SK-N-SH (cell line): ENCODE data around the gene STK4. TPM values are rescaled to one million over a fixed set of nuclear protein-coding genes. Genes with fewer than 3 reads are reported as not detected.

ENCODE experiments used
- CTCF ChIA-PET: fragments of 300-600, 350-600 bp; formaldehyde crosslinking; extraction: SDS; loops from one replicate; lab custom pipeline; 2021; lab: Yijun Ruan, JAX
- POLR2A ChIA-PET: fragments of 350-600 bp; sonication (Branson Sonifier 250); formaldehyde crosslinking; extraction: SDS; loops from one replicate; lab custom pipeline; 2020; ENCODE audit warnings: antibody characterized with exemption, inconsistent platforms; lab: Yijun Ruan, JAX
- DNase-seq: peaks from one replicate; pipeline ENCODE4 v3.0.0; 2012
- H2AFZ ChIP-seq: fragments of 200-600 bp; sonication (generic); 2 replicates; pipeline ENCODE4 v1.8.1; 2016; ENCODE audit warnings: antibody characterized with exemption, mild to moderate bottlenecking, low read depth
- H3F3A ChIP-seq: fragments of 200-600 bp; sonication (generic); replicated peaks from 2 replicates; pipeline ENCODE3; 2016; ENCODE audit warnings: antibody characterized with exemption, mild to moderate bottlenecking; ENCODE audit not compliant: insufficient read depth
- H3K27ac ChIP-seq, 2 experiments: fragments of 200-500 bp in 1 of 2; fragments of 200-600 bp in 1 of 2; sonication (Bioruptor generic) in 1 of 2; sonication (generic), shearing (Covaris generic) in 1 of 2; 2 replicates each; pipeline versions ENCODE4 v1.5.1 to v1.6.1; 2014 to 2016; ENCODE audit warnings: low read depth in 2 of 2, inconsistent platforms in 1 of 2, low read length in 1 of 2, mild to moderate bottlenecking in 1 of 2, mixed read lengths in 1 of 2
- H3K27me3 ChIP-seq: fragments of 200-600 bp; sonication (generic), shearing (Covaris generic); 2 replicates; pipeline ENCODE4 v1.6.1; 2016; ENCODE audit warnings: mixed run types; ENCODE audit not compliant: insufficient read depth
- H3K36me3 ChIP-seq, 2 experiments: fragments of 200-500 bp in 1 of 2; fragments of 200-600 bp in 1 of 2; sonication (Bioruptor generic) in 1 of 2; sonication (generic) in 1 of 2; replicated peaks in 1 of 2; 2 replicates each; pipeline versions ENCODE3 to v1.5.1; 2014 to 2016; ENCODE audit warnings: low read length in 1 of 2, mild to moderate bottlenecking in 1 of 2; ENCODE audit not compliant: insufficient read depth in 2 of 2, control insufficient read depth in 1 of 2
- H3K4me1 ChIP-seq, 2 experiments: fragments of 200-500 bp in 1 of 2; fragments of 200-600 bp in 1 of 2; sonication (Bioruptor generic) in 1 of 2; sonication (generic), shearing (Covaris generic) in 1 of 2; 2 replicates each; pipeline versions ENCODE4 v1.5.1 to v1.6.1; 2014 to 2016; ENCODE audit warnings: low read depth in 1 of 2, low read length in 1 of 2, mixed run types in 1 of 2; ENCODE audit not compliant: insufficient read depth in 2 of 2, control insufficient read depth in 1 of 2
- H3K4me2 ChIP-seq: fragments of 200-600 bp; sonication (generic), shearing (Covaris generic); 2 replicates; pipeline ENCODE4 v1.6.1; 2017; ENCODE audit warnings: mixed run types
- H3K4me3 ChIP-seq, 2 experiments: fragments of 200-500 bp in 1 of 2; fragments of 200-600 bp in 1 of 2; sonication (Bioruptor generic) in 1 of 2; sonication (generic), shearing (Covaris generic) in 1 of 2; 2 replicates each; pipeline versions ENCODE4 v1.5.1 to v1.8.1; 2014 to 2016; ENCODE audit warnings: low read depth in 2 of 2, inconsistent platforms in 1 of 2, low read length in 1 of 2, mild to moderate bottlenecking in 1 of 2, mixed read lengths in 1 of 2, moderate library complexity in 1 of 2
- H3K79me2 ChIP-seq: fragments of 200-600 bp; sonication (generic); 2 replicates; pipeline ENCODE4 v1.8.1; 2017; ENCODE audit warnings: mild to moderate bottlenecking; ENCODE audit not compliant: insufficient read depth
- H3K9ac ChIP-seq: fragments of 200-600 bp; sonication (generic); 2 replicates; pipeline ENCODE4 v1.6.1; 2017; ENCODE audit warnings: mixed run types
- H3K9me2 ChIP-seq: fragments of 200-600 bp; sonication (generic); 2 replicates; pipeline ENCODE4 v1.6.1; 2017; ENCODE audit warnings: mixed run types
- H3K9me3 ChIP-seq: fragments of 200-600 bp; sonication (generic); 2 replicates; pipeline ENCODE4 v1.6.1; 2017; ENCODE audit warnings: mixed run types, mild to moderate bottlenecking, moderate library complexity
- H4K20me1 ChIP-seq: fragments of 200-600 bp; sonication (generic); 2 replicates; pipeline ENCODE4 v1.6.1; 2017; ENCODE audit warnings: mild to moderate bottlenecking, mixed run types; ENCODE audit not compliant: insufficient read depth
- CHD2 ChIP-seq: fragments of 150-350 bp; IDR thresholded peaks from 2 replicates; pipeline ENCODE4 v1.6.1; 2018; ENCODE audit warnings: low read length; ENCODE audit not compliant: partially characterized antibody
- CTCF ChIP-seq: fragments of 200-600 bp; sonication (generic); IDR thresholded peaks from 2 replicates; pipeline ENCODE4 v1.6.1; 2017; ENCODE audit warnings: antibody characterized with exemption, mild to moderate bottlenecking, moderate library complexity
- ELF1 ChIP-seq: IDR thresholded peaks from 2 replicates; pipeline ENCODE4 v1.4.0; 2012
- FOSL2 ChIP-seq: IDR thresholded peaks from 2 replicates; pipeline ENCODE4 v1.4.0; 2012; ENCODE audit warnings: low read depth, mild to moderate bottlenecking, moderate library complexity, borderline replicate concordance
- FOXJ3 ChIP-seq: sonication (generic); formaldehyde crosslinking; IDR thresholded peaks from 2 replicates; pipeline ENCODE4 v1.5.1; 2020; ENCODE audit warnings: mild to moderate bottlenecking, missing genetic modification reagents
- JUND ChIP-seq: IDR thresholded peaks from 2 replicates; pipeline ENCODE4 v1.4.0; 2012
- MEF2A ChIP-seq: IDR thresholded peaks from 2 replicates; pipeline ENCODE4 v1.4.0; 2012; ENCODE audit warnings: low read depth, borderline replicate concordance
- MXI1 ChIP-seq: IDR thresholded peaks from 2 replicates; pipeline ENCODE4 v1.6.1; 2012; ENCODE audit warnings: mild to moderate bottlenecking, low read depth, low read length, improper control_type of control experiment
- NFIC ChIP-seq: IDR thresholded peaks from 2 replicates; pipeline ENCODE4 v1.4.0; 2012; ENCODE audit warnings: borderline replicate concordance
- NRF1 ChIP-seq: IDR thresholded peaks from 2 replicates; pipeline ENCODE4 v1.6.1; 2012; ENCODE audit warnings: low read depth, mild to moderate bottlenecking, low read length
- POLR2AphosphoS5 ChIP-seq: IDR thresholded peaks from 2 replicates; pipeline ENCODE4 v1.6.1; 2012; ENCODE audit warnings: low read depth, low read length
- RCOR1 ChIP-seq: fragments of 150-350 bp; IDR thresholded peaks from 2 replicates; pipeline ENCODE4 v1.6.1; 2017; ENCODE audit warnings: antibody characterized with exemption, low read length
- RFX5 ChIP-seq: IDR thresholded peaks from 2 replicates; pipeline ENCODE4 v1.6.1; 2012; ENCODE audit warnings: mild to moderate bottlenecking, improper control_type of control experiment, low read length
- SIN3A ChIP-seq: IDR thresholded peaks from 2 replicates; pipeline ENCODE4 v1.6.1; 2012; ENCODE audit warnings: low read depth, mild to moderate bottlenecking, low read length, moderate library complexity, borderline replicate concordance
- SMC3 ChIP-seq: IDR thresholded peaks from 2 replicates; pipeline ENCODE4 v1.6.1; 2012; ENCODE audit warnings: low read depth, low read length, improper control_type of control experiment
- TAF1 ChIP-seq: IDR thresholded peaks from 2 replicates; pipeline ENCODE4 v1.6.1; 2012; ENCODE audit warnings: low read depth, mild to moderate bottlenecking, low read length, moderate library complexity, borderline replicate concordance
- TCF12 ChIP-seq: IDR thresholded peaks from 2 replicates; pipeline ENCODE4 v1.4.0; 2012
- USF2 ChIP-seq: fragments of 150-350 bp; IDR thresholded peaks from 2 replicates; pipeline ENCODE4 v1.6.1; 2017; ENCODE audit warnings: antibody characterized with exemption, low read length, low read depth, borderline replicate concordance
- YY1 ChIP-seq: IDR thresholded peaks from 2 replicates; pipeline ENCODE4 v1.4.0; 2012; ENCODE audit warnings: low read depth, mild to moderate bottlenecking
- ZBTB33 ChIP-seq: IDR thresholded peaks from 2 replicates; pipeline ENCODE4 v1.4.0; 2012; ENCODE audit warnings: low read depth, borderline replicate concordance
- WGBS: methylation state at CpG from one replicate; pipeline ENCODE4 v1.1.6; 2017; ENCODE audit warnings: low lambda C conversion rate; 5-methylcytosine and 5-hydroxymethylcytosine counted together
- polyA plus RNA-seq, 3 experiments: library from polyadenylated mRNA; depleted of rRNA; stranded (reverse); fragments of >200 nt; gene quantifications; 2 replicates each; pipeline ENCODE4 v1.2.3, GENCODE V29; 2012
- TF ChIP-seq, protein P1 (sequence below): IDR thresholded peaks from 2 replicates; pipeline ENCODE4; 2012

STK4 gene
- polyA plus RNA-seq, 1 of the 3 experiments (the other 2 are of a cell fraction), result 11.4 TPM

GRCh38 chr20:45117581-45117980 lies 151.3 kb downstream of the STK4 start:
- Histone ChIP-seq H3K4me1 (no peaks in the 10 kb centered on the region), H3K4me2 (no peak overlapping the region), H4K20me1 (no peaks in the 10 kb centered on the region), H3K9me2 (no peaks in the 10 kb centered on the region), H3F3A (no peaks in the 10 kb centered on the region), H3K79me2 (no peaks in the 10 kb centered on the region), H3K27me3 (no peaks in the 10 kb centered on the region; the same call in 1 of the 2 replicates), H3K9ac (no peak overlapping the region), H3K9me3 (no peaks in the 10 kb centered on the region), H3K27ac (no peak overlapping the region), H3K4me3 (no peak overlapping the region), H2AFZ (no peak overlapping the region), H3K36me3 (no peaks in the 10 kb centered on the region)
- ChIA-PET CTCF (interaction anchor here (0.6 to 2.1 kb wide), 8 partner anchors 17 to 175 kb away, joined by 3 to 6 read pairs (median 4); no protein-coding TSS in a partner anchor), POLR2A (no interaction called here)
- TF ChIP-seq TAF1 (no peak), TCF12 (no peak), RCOR1 (no peak), ZBTB33 (no peak), FOSL2 (no peak), ELF1 (no peak), MXI1 (no peak), CHD2 (no peak), NRF1 (no peak)
- TF ChIP-seq, protein P1, sequence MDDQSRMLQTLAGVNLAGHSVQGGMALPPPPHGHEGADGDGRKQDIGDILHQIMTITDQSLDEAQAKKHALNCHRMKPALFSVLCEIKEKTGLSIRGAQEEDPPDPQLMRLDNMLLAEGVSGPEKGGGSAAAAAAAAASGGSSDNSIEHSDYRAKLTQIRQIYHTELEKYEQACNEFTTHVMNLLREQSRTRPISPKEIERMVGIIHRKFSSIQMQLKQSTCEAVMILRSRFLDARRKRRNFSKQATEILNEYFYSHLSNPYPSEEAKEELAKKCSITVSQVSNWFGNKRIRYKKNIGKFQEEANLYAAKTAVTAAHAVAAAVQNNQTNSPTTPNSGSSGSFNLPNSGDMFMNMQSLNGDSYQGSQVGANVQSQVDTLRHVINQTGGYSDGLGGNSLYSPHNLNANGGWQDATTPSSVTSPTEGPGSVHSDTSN, result no peak
- 45% methylated on average over 4 of the region's 4 CpGs for WGBS
- DNase-seq, result no peak

GRCh38 chr20:45118028-45118427 lies 151.7 kb downstream of the STK4 start:
- Histone ChIP-seq H3K4me1 (no peaks in the 10 kb centered on the region), H3K4me2 (no peak overlapping the region), H3K9ac (no peak overlapping the region), H3K9me3 (no peaks in the 10 kb centered on the region), H2AFZ (no peak overlapping the region), H3K79me2 (no peaks in the 10 kb centered on the region), H3K27ac (no peak overlapping the region), H3K4me3 (no peak overlapping the region), H4K20me1 (no peaks in the 10 kb centered on the region), H3F3A (no peaks in the 10 kb centered on the region), H3K27me3 (no peaks in the 10 kb centered on the region; the same call in 1 of the 2 replicates), H3K36me3 (no peaks in the 10 kb centered on the region), H3K9me2 (no peaks in the 10 kb centered on the region)
- no peak for DNase-seq
- ChIA-PET CTCF (interaction anchor here (0.6 to 2.1 kb wide), 8 partner anchors 17 to 174 kb away, joined by 3 to 6 read pairs (median 4); no protein-coding TSS in a partner anchor), POLR2A (no interaction called here)
- TF ChIP-seq FOXJ3 (CRISPR knock-in tag) (no peak), JUND (no peak), MEF2A (no peak), POLR2AphosphoS5 (no peak), NRF1 (no peak), SIN3A (no peak), FOSL2 (no peak), CTCF (no peak), USF2 (no peak), YY1 (no peak), RFX5 (no peak), TCF12 (no peak), SMC3 (no peak), NFIC (no peak), ELF1 (no peak)
- WGBS, result 40% methylated on average over 2 of the region's 2 CpGs
